Duodenal mucosa (tissue), 2 donors: ENCODE data around the gene CDC14B.
A peak's percentile ranks its signal among the peaks of the same experiment; 100 is the strongest.

Experiments used
- H3K27ac ChIP-seq: one replicate; pipeline ENCODE4 v1.7.0; 2013; ENCODE audit warnings: low read depth, low read length
- H3K27me3 ChIP-seq, 2 donors: one replicate each; pipeline ENCODE4 v1.7.0; 2013; ENCODE audit warnings: low read length in 2 of 2, control low read depth in 1 of 2; ENCODE audit not compliant: insufficient read depth in 2 of 2, control insufficient read depth in 1 of 2
- H3K36me3 ChIP-seq, 2 donors: one replicate each; pipeline ENCODE4 v1.7.0; 2013; ENCODE audit warnings: low read length in 2 of 2, control low read depth in 1 of 2; ENCODE audit not compliant: insufficient read depth in 2 of 2, control insufficient read depth in 1 of 2
- H3K4me1 ChIP-seq, 2 donors: one replicate each; pipeline ENCODE4 v1.7.0; 2013; ENCODE audit warnings: low read length in 2 of 2, control low read depth in 1 of 2; ENCODE audit not compliant: insufficient read depth in 2 of 2, control insufficient read depth in 1 of 2
- H3K4me3 ChIP-seq, 2 donors: one replicate each; pipeline ENCODE4 v1.7.0; 2013; ENCODE audit warnings: low read length in 2 of 2, low read depth in 1 of 2
- H3K9ac ChIP-seq, 2 donors: one replicate each; pipeline ENCODE4 v1.7.0; 2013; ENCODE audit warnings: low read length in 2 of 2, low read depth in 1 of 2
- H3K9me3 ChIP-seq, 2 donors: one replicate each; pipeline ENCODE4 v1.7.0; 2013; ENCODE audit warnings: low read length in 2 of 2, control low read depth in 1 of 2; ENCODE audit not compliant: control insufficient read depth in 1 of 2

CDC14B gene

GRCh38 chr9:96565671-96566497, 53.8 kb downstream of the CDC14B start:
- H3K27me3 ChIP-seq, result no peaks in the 10 kb centered on the region
- no peaks in the 10 kb centered on the region for H3K9me3 ChIP-seq
- peak overlapping the region; percentile 70 to 82 for H3K4me3 ChIP-seq
- peak overlapping the region; percentile 96 for H3K27ac ChIP-seq
- peaks cover 8 to 17% of the 10 kb centered on the region in 2 donors for H3K4me1 ChIP-seq
- peaks cover 0 to 5% of the 10 kb centered on the region in 2 donors for H3K36me3 ChIP-seq
- peak overlapping the region; percentile 90 to 91 for H3K9ac ChIP-seq

GRCh38 chr9:96564217-96564616, 55.4 kb downstream of the CDC14B start:
- H3K27ac ChIP-seq, result no peak overlapping the region
- peaks cover 8 to 17% of the 10 kb centered on the region in 2 donors for H3K4me1 ChIP-seq

GRCh38 chr9:96559339-96559943, 60.2 kb downstream of the CDC14B start:
- H3K4me3 ChIP-seq, result no peak overlapping the region
- H3K4me1 ChIP-seq, result no peaks in the 10 kb centered on the region
- H3K27ac ChIP-seq, result no peak overlapping the region

More at GRCh38 chr9:96564217-96564616, 55.4 kb downstream of the CDC14B start:
- Histone ChIP-seq H3K4me3 (no peak overlapping the region), H3K9ac (no peak overlapping the region), H3K9me3 (no peaks in the 10 kb centered on the region), H3K36me3 (peaks cover 0 to 5% of the 10 kb centered on the region in 2 donors), H3K27me3 (no peaks in the 10 kb centered on the region)

GRCh38 chr9:96557921-96558320, 61.7 kb downstream of the CDC14B start:
- H3K27ac ChIP-seq, result no peak overlapping the region
- no peak overlapping the region for H3K4me3 ChIP-seq
- no peaks in the 10 kb centered on the region for H3K27me3 ChIP-seq
- no peak overlapping the region for H3K9ac ChIP-seq
- H3K9me3 ChIP-seq, result no peaks in the 10 kb centered on the region
- H3K36me3 ChIP-seq, result peaks cover 0 to 5% of the 10 kb centered on the region in 2 donors
- H3K4me1 ChIP-seq, result no peaks in the 10 kb centered on the region

More at GRCh38 chr9:96559339-96559943, 60.2 kb downstream of the CDC14B start:
- H3K9me3 ChIP-seq, result no peaks in the 10 kb centered on the region
- no peaks in the 10 kb centered on the region for H3K27me3 ChIP-seq
- no peak overlapping the region for H3K9ac ChIP-seq
- peaks cover 0 to 5% of the 10 kb centered on the region in 2 donors for H3K36me3 ChIP-seq

- Histone ChIP-seq H3K9ac (no peak overlapping the region), H3K4me3 (no peak overlapping the region), H3K27me3 (no peaks in the 10 kb centered on the region), H3K4me1 (no peaks in the 10 kb centered on the region), H3K27ac (no peak overlapping the region), H3K9me3 (no peaks in the 10 kb centered on the region), H3K36me3 (peaks cover 0 to 3% of the 10 kb centered on the region in 2 donors)
Observed at GRCh38 chr9:96556701-96557461, 62.8 kb downstream of the CDC14B start.

- H3K4me1 ChIP-seq, result no peaks in the 10 kb centered on the region
- H3K27ac ChIP-seq, result no peak overlapping the region
- H3K9me3 ChIP-seq, result no peaks in the 10 kb centered on the region
- no peak overlapping the region for H3K4me3 ChIP-seq
- no peaks in the 10 kb centered on the region for H3K36me3 ChIP-seq
- H3K27me3 ChIP-seq, result no peaks in the 10 kb centered on the region
- no peak overlapping the region for H3K9ac ChIP-seq
Observed at GRCh38 chr9:96555567-96556386, 63.9 kb downstream of the CDC14B start.

GRCh38 chr9:96554801-96555566, 64.7 kb downstream of the CDC14B start:
- Histone ChIP-seq H3K27me3 (no peaks in the 10 kb centered on the region), H3K4me1 (no peaks in the 10 kb centered on the region), H3K27ac (no peak overlapping the region), H3K9ac (no peak overlapping the region), H3K36me3 (no peaks in the 10 kb centered on the region), H3K4me3 (no peak overlapping the region), H3K9me3 (no peaks in the 10 kb centered on the region)

- Histone ChIP-seq H3K9ac (no peak overlapping the region), H3K36me3 (no peaks in the 10 kb centered on the region), H3K4me1 (no peaks in the 10 kb centered on the region), H3K27me3 (no peaks in the 10 kb centered on the region), H3K4me3 (no peak overlapping the region), H3K9me3 (no peaks in the 10 kb centered on the region), H3K27ac (no peak overlapping the region)
Observed at GRCh38 chr9:96554326-96554725, 65.3 kb downstream of the CDC14B start.

GRCh38 chr9:96553070-96553469, 66.6 kb downstream of the CDC14B start:
- H3K36me3 ChIP-seq, result no peaks in the 10 kb centered on the region
- H3K9me3 ChIP-seq, result no peaks in the 10 kb centered on the region
- H3K4me1 ChIP-seq, result no peaks in the 10 kb centered on the region
- no peaks in the 10 kb centered on the region for H3K27me3 ChIP-seq
- no peak overlapping the region for H3K4me3 ChIP-seq
- H3K9ac ChIP-seq, result no peak overlapping the region
- no peak overlapping the region for H3K27ac ChIP-seq
